Glomerular endothelial cell (primary cell): ENCODE measurements around the gene HDAC9. TPM values are rescaled to one million over a fixed set of nuclear protein-coding genes. Genes with fewer than 3 reads are reported as not detected.

ENCODE experiments used
- DNase-seq: peaks from one replicate; pipeline ENCODE4 v3.0.0-alpha.2; 2011; ENCODE audit warnings: low read depth, low spot score; ENCODE audit errors: extremely low read depth
- total RNA-seq: library from RNA; depleted of rRNA; stranded (reverse); fragments of >200 nt; gene quantifications from 2 replicates; pipeline ENCODE4 v1.2.3, GENCODE V29; 2015

HDAC9 gene
- total RNA-seq, 1 donor from 2014 or later: 24.7 TPM

- no peak for DNase-seq
Measured at GRCh38 chr7:18828260-18828993, 332.9 kb downstream of the HDAC9 start.

GRCh38 chr7:18828994-18829857 is 333.7 kb downstream of the HDAC9 start:
- DNase-seq: no peak

GRCh38 chr7:18829858-18830285 is 334.3 kb downstream of the HDAC9 start:
- no peak for DNase-seq

GRCh38 chr7:18831419-18831818 is 335.9 kb downstream of the HDAC9 start:
- no peak for DNase-seq

- no peak for DNase-seq
Measured at GRCh38 chr7:18831943-18832342, 336.4 kb downstream of the HDAC9 start.

GRCh38 chr7:18834577-18834976 is 339.0 kb downstream of the HDAC9 start:
- no peak for DNase-seq

GRCh38 chr7:18835001-18835690 is 339.6 kb downstream of the HDAC9 start:
- no peak for DNase-seq

GRCh38 chr7:18843979-18844378 is 348.4 kb downstream of the HDAC9 start:
- DNase-seq: no peak

- DNase-seq: no peak
Measured at GRCh38 chr7:18844735-18845134, 349.2 kb downstream of the HDAC9 start.

GRCh38 chr7:18845700-18846099 is 350.2 kb downstream of the HDAC9 start:
- no peak for DNase-seq

GRCh38 chr7:18846765-18847215 is 351.2 kb downstream of the HDAC9 start:
- no peak for DNase-seq

- no peak for DNase-seq
Measured at GRCh38 chr7:18849130-18849529, 353.6 kb downstream of the HDAC9 start.

- no peak for DNase-seq
Measured at GRCh38 chr7:18855796-18856195, 360.2 kb downstream of the HDAC9 start.

- no peak for DNase-seq
Measured at GRCh38 chr7:18858232-18858631, 362.7 kb downstream of the HDAC9 start.

GRCh38 chr7:18859318-18859717 is 363.8 kb downstream of the HDAC9 start:
- no peak for DNase-seq

GRCh38 chr7:18860221-18860620 is 364.7 kb downstream of the HDAC9 start:
- DNase-seq: no peak

- no peak for DNase-seq
Measured at GRCh38 chr7:18861514-18862118, 366.1 kb downstream of the HDAC9 start.

GRCh38 chr7:18864967-18865366 is 369.4 kb downstream of the HDAC9 start:
- DNase-seq: no peak

- peak; percentile 98 for DNase-seq
Measured at GRCh38 chr7:18866359-18867036, 370.9 kb downstream of the HDAC9 start.

GRCh38 chr7:18872344-18872743 is 376.8 kb downstream of the HDAC9 start:
- DNase-seq: no peak
